GM04504 (cell line): Measurements from ENCODE around the gene SH2D5.
A peak's percentile ranks its signal among the peaks of the same experiment; 100 is the strongest.

Source experiments
- DNase-seq: peaks from one replicate; pipeline ENCODE4 v3.0.0-alpha.2; 2012; ENCODE audit warnings: low read depth

SH2D5 gene

GRCh38 chr1:20713440-20713839, 19.1 kb downstream of the SH2D5 start:
- DNase-seq: no peak

- DNase-seq: no peak
Measured at GRCh38 chr1:20712215-20712577, 20.3 kb downstream of the SH2D5 start.

- no peak for DNase-seq
Measured at GRCh38 chr1:20711285-20712214, 21.0 kb downstream of the SH2D5 start.

GRCh38 chr1:20710469-20711284, 21.8 kb downstream of the SH2D5 start:
- no peak for DNase-seq

- DNase-seq: no peak
Measured at GRCh38 chr1:20709868-20710267, 22.6 kb downstream of the SH2D5 start.

GRCh38 chr1:20708891-20709290, 23.6 kb downstream of the SH2D5 start:
- no peak for DNase-seq

GRCh38 chr1:20708057-20708456, 24.4 kb downstream of the SH2D5 start:
- DNase-seq: no peak

GRCh38 chr1:20706841-20707240, 25.7 kb downstream of the SH2D5 start:
- DNase-seq: no peak

GRCh38 chr1:20705203-20705755, 27.2 kb downstream of the SH2D5 start:
- DNase-seq: no peak

- DNase-seq: no peak
Measured at GRCh38 chr1:20704390-20705202, 27.9 kb downstream of the SH2D5 start.

GRCh38 chr1:20703124-20703756, 29.3 kb downstream of the SH2D5 start:
- DNase-seq: no peak

- DNase-seq: no peak
Measured at GRCh38 chr1:20702416-20702815, 30.1 kb downstream of the SH2D5 start.

GRCh38 chr1:20701847-20702246, 30.7 kb downstream of the SH2D5 start:
- DNase-seq: no peak

GRCh38 chr1:20701446-20701845, 31.1 kb downstream of the SH2D5 start:
- no peak for DNase-seq

- DNase-seq: no peak
Measured at GRCh38 chr1:20700636-20701215, 31.8 kb downstream of the SH2D5 start.

- DNase-seq: no peak
Measured at GRCh38 chr1:20699558-20699957, 32.9 kb downstream of the SH2D5 start.

- DNase-seq: peak; percentile 36
Measured at GRCh38 chr1:20698195-20698910, 34.1 kb downstream of the SH2D5 start.

GRCh38 chr1:20697563-20697962, 34.9 kb downstream of the SH2D5 start:
- DNase-seq: no peak

- peak; percentile 93 for DNase-seq
Measured at GRCh38 chr1:20696397-20697333, 35.8 kb downstream of the SH2D5 start.
